H1 (cell line): Measurements from ENCODE around the gene CD151. TPM values are rescaled to one million over a fixed set of nuclear protein-coding genes. Genes with fewer than 3 reads are reported as not detected.

ENCODE experiments used
- HDAC2 ChIP-seq, 2 experiments: fragments of 300-600 bp in 1 of 2; sonication (generic) in 1 of 2; IDR thresholded peaks; 2 replicates each; pipeline ENCODE4 v1.6.1; 2011 to 2012; ENCODE audit warnings: low read depth in 2 of 2, low read length in 2 of 2, mild to moderate bottlenecking in 2 of 2, moderate library complexity in 2 of 2, borderline replicate concordance in 1 of 2, inconsistent platforms in 1 of 2
- RXRA ChIP-seq: IDR thresholded peaks from 2 replicates; pipeline ENCODE4 v1.6.1; 2011; ENCODE audit warnings: low read depth, mild to moderate bottlenecking, low read length, moderate library complexity; ENCODE audit not compliant: insufficient read depth
- TBP ChIP-seq: IDR thresholded peaks from 2 replicates; pipeline ENCODE4 v1.6.1; 2011; ENCODE audit warnings: low read depth, low read length, improper control_type of control experiment
- polyA plus RNA-seq, 7 experiments: library from polyadenylated mRNA; depleted of rRNA in 3 of 7; stranded (reverse) in 5 of 7; unstranded in 2 of 7; fragments of >200 nt in 5 of 7; fragments of 200-250 nt in 2 of 7; gene quantifications; 1 replicate in 5 of 7; 2 replicates in 1 of 7; 4 replicates in 1 of 7; pipeline versions ENCODE4 v1.2.1 to v1.2.3, GENCODE V29; 2011 to 2013; ENCODE audit warnings: missing spikeins in 2 of 7, mixed read lengths in 2 of 7
- total RNA-seq: library from RNA; stranded (reverse); fragmentation: NEBNext Ultra II Directional; extraction: Animal tissue kit (Norgen Biotek cat#: 25700); gene quantifications from 2 replicates; pipeline ENCODE4 v1.2.1, GENCODE V29; 2021
- TF ChIP-seq, protein P1 (sequence below), 3 experiments: IDR thresholded peaks; 1 replicate in 2 of 3; 2 replicates in 1 of 3; pipeline versions ENCODE4 v1.5.1 to v1.6.1; 2011; ENCODE audit warnings: low read length in 3 of 3, mild to moderate bottlenecking in 3 of 3, inconsistent platforms in 2 of 3, low read depth in 1 of 3, moderate library complexity in 1 of 3; ENCODE audit not compliant: insufficient read depth in 1 of 3; ENCODE audit errors: control extremely low read depth in 1 of 3
- TF ChIP-seq, protein P2 (sequence below): IDR thresholded peaks from 2 replicates; pipeline ENCODE4 v1.6.1; 2011; ENCODE audit warnings: low read depth, mild to moderate bottlenecking, low read length; ENCODE audit not compliant: insufficient read depth

The CD151 gene
- total and polyA plus RNA-seq, 2 of the 8 experiments (the other 6 are each of a cell fraction or from before 2014, with no cell fraction given), result 101 to 212 TPM

DNA sequence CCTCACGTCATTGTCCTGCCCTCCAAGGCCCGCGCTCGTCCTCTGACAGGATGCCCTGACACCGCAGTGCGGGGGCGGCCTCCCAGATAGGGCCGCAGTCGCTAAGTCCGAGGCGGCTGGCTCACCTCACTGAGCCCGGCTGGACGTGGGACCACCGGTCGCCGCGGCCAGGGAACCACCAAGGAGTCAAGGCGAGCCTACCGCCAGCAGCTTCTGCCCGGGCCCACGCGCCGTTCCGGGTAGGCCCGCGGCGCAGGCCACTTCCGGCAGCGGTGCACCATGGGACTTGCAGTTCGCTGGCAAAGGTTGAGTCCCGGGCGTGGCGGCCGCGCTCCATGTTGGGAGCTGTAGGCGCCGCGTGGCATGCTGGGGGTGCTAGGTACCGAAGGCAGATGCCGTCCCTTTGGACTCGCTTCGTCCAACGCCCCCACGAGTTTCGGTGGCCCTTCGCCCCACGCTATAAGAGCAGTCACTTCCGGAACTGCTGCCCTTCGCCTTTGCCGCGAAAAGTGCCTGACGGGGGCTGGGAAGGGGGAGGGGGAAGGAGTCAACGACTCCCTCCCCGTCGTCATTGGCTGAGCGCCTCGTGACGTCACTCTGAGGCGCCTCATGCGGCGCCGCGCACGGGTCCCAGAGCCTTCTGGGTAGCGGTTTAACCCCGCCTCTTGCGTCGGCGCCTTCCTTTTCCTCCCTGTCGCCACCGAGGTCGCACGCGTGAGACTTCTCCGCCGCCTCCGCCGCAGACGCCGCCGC is 23.3 kb upstream of the CD151 start, which contains the start of gene RPLP2 (continued):
- TF ChIP-seq, protein P1, sequence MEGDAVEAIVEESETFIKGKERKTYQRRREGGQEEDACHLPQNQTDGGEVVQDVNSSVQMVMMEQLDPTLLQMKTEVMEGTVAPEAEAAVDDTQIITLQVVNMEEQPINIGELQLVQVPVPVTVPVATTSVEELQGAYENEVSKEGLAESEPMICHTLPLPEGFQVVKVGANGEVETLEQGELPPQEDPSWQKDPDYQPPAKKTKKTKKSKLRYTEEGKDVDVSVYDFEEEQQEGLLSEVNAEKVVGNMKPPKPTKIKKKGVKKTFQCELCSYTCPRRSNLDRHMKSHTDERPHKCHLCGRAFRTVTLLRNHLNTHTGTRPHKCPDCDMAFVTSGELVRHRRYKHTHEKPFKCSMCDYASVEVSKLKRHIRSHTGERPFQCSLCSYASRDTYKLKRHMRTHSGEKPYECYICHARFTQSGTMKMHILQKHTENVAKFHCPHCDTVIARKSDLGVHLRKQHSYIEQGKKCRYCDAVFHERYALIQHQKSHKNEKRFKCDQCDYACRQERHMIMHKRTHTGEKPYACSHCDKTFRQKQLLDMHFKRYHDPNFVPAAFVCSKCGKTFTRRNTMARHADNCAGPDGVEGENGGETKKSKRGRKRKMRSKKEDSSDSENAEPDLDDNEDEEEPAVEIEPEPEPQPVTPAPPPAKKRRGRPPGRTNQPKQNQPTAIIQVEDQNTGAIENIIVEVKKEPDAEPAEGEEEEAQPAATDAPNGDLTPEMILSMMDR (IDR thresholded peaks at IDR 0.05; ENCODE audit: control extremely low read depth in 1 of 3, insufficient read depth in 1 of 3, low read depth in 1 of 3, low read length in 3 of 3), result no peak
- 0 out of 4 replicates have a peak, but pooled peaks of 1 of the 2 experiments have one; percentile 43 for TF ChIP-seq HDAC2 (IDR thresholded peaks at IDR 0.05; ENCODE audit: borderline replicate concordance in 1 of 2, low read depth in 2 of 2, low read length in 2 of 2)
- TF ChIP-seq, protein P2, sequence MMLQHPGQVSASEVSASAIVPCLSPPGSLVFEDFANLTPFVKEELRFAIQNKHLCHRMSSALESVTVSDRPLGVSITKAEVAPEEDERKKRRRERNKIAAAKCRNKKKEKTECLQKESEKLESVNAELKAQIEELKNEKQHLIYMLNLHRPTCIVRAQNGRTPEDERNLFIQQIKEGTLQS, result peak; percentile 94
- peak; percentile 97 for TF ChIP-seq TBP
- TF ChIP-seq RXRA, result no peak
